ENCODE measurements around the gene TPPP.
A peak's percentile ranks its signal among the peaks of the same experiment; 100 is the strongest.

The TPPP gene

DNA sequence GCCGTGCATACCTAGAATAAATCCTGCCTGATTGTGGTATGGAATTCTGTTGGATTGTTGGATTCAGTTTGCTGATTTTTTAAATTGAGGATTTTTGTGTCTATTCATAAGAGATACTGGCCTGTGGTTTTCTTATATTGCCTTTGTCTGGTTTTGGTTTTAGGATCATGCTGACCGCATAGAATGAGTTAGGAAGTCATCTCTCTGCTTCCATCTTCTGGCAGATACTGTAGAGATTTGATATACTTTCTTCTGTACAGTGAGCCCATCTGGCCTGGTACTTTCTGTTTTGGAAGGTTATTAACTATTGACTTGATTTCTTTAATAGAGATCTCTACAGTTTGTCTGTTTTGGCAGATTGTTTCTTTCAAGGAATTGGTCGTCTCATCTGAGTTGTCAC, 66.3 kb downstream of the TPPP start:
- no peak for DNase-seq (ENCODE audit: low read depth in 1 of 2, low spot score in 1 of 2)

DNA sequence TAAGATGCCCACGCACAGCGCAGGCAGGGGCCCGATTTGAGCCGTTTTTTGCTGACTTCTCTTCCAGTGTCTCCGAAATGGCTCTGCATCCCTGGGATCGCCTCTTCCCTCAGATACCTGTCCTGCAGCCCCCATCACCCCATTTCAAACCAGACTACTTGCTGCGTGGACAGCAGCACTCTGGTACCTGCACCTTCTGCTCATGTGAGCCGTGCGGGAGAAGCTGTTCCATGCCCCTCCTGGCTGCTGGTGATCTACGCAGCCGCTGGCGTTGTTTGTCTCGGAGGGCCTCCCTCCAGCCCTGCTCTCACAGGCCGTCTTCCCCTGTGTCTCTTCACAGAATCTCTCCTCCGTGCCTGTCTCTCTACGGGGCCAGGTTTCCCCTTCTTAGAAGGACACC, 67.6 kb downstream of the TPPP start:
- no peak for DNase-seq (ENCODE audit: low read depth in 1 of 2, low spot score in 1 of 2)

DNA sequence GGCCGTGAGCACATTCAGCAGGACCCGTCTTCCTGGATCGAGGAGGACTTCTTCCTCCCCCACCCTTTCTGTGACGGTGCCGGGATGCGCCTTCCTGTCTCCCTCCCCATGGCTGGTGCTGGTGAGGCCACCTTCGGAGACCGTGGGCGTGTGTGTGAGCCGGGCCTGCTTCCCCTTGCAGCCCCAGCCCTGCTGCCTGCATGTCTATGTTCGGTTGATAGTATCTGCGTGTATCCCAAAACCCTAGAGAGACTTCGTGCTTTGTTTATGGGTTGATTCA, 68.3 kb downstream of the TPPP start:
- no peak for DNase-seq (ENCODE audit: low read depth in 1 of 2, low spot score in 1 of 2)

DNA sequence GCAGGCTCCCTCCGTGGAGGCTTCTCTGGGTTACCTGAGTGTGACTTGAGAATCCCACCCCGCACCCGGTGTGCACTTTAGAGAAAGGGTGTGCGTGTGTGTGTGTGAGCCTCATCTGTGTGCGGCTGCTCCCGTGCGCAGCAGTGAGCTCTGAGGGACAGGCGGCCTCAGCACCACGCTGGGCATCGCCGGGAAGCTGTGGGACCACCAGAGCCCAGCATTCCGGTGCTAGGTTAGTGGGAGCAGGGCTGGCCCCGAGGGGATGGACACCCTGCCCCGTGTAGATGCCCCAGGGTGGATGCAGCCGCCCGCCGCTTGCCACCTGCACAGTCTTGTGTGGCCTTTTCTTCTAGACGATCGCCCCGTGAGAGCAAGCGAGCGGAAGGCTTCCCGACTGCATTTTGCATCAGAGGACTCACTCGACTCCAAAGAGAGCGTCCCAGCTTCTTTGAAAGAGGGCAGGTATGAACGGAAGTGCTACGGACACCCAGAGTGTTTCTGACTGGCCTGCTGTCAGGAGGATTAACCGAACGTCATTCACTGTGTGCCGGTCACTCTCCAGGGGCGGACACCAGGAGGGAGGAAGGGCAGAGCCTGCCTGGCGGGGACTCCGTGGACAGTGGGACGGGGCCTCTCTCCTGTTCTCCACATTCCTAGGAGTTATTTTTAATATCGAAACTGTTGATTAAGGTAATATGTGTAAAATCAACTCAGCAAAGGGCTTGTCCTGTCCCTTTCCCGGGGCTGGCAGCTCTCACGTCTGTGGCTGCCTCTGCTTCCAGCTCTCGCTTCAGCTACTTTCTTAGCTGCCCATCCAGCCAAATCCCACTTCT, 68.8 kb downstream of the TPPP start:
- no peak for DNase-seq (ENCODE audit: low read depth in 1 of 2, low spot score in 1 of 2)

DNA sequence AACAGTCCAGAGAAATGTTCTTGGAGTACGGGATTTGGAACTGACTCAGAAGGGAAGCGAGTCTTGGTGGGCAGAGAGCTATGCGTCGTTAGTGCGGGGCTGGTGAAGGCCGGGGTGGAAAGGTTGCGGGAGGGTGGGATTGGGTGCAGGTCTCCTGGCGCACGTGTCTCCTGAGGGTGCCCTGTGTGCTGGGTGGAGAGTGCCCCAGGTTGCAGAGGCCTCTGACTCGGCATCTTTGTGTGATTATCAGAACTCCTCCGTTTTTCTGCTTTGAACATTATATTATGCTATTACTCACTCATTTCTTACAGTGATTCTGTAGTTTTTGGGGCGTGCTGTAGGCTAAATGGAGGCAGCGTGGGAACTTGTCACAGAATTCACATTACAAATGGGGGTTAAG, 69.6 kb downstream of the TPPP start:
- no peak for DNase-seq (ENCODE audit: low read depth in 1 of 2, low spot score in 1 of 2)

DNA sequence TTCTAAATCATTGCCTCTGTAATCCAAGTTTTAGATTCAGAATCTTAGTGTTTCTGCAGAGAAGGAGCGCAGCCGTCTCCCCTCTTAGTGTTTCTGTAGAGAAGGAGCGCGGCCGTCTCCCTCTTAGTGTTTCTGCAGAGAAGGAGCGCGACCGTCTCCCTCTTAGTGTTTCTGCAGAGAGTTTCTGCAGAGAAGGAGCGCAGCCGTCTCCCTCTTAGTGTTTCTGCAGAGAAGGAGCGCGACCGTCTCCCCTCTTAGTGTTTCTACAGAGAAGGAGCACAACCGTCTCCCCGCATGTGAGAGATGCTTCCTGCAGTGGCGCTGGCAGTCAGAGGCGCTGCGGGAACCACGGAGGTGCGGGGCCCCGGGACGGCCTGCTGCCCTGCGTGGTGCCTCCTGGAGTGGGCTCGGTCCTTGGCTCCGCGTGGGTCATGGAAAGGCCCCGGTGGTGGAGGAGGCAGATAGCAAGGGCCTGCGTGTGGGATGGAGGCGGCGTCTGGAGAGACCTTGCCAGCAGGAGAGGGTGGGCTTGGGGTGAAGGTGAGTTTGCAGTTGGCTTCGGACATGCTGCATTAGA, 70.1 kb downstream of the TPPP start:
- no peak for DNase-seq (ENCODE audit: low read depth in 1 of 2, low spot score in 1 of 2)

DNA sequence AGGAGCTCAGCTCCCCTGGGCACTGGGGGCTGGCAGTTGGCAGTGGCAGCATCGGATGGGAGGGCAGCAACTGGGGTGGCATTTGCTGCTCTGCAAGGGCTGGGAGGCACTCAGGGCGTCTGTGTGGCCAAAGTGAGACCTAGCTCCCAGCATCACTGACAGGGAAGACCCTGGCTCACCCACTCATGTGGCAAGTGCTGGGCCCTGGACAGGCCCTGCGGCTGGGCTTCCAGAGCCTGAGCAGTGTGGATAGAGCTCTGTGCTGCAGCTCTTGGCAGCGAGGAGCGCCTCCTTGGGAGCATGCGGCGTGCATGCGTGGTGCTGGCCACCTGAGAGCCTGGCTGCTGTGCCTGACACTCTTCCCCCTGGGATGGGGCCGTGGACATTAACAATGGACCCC, 70.8 kb downstream of the TPPP start:
- DNase-seq (ENCODE audit: low read depth in 1 of 2, low spot score in 1 of 2): no peak

DNA sequence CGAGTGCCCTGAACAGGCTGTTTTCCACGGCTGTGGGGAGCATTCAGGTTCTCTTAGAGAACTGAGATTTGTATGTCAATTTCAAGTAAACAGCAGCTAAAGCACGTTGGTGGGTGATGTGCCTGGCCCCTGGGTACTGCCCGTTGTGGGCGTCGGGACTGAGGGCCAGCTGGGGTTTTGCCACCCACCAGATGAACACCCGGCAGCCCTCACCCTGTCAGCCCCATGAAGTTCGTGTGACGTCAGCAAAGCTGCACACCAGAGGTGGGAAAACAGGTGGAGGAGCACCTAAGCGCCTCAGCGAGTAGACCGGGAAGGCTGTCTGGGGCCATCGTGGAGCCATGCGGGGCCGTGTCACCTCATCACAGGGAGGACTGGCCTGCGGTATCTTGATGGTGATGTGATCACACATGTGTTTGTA, 71.8 kb downstream of the TPPP start:
- DNase-seq (ENCODE audit: low read depth in 1 of 2, low spot score in 1 of 2): no peak

DNA sequence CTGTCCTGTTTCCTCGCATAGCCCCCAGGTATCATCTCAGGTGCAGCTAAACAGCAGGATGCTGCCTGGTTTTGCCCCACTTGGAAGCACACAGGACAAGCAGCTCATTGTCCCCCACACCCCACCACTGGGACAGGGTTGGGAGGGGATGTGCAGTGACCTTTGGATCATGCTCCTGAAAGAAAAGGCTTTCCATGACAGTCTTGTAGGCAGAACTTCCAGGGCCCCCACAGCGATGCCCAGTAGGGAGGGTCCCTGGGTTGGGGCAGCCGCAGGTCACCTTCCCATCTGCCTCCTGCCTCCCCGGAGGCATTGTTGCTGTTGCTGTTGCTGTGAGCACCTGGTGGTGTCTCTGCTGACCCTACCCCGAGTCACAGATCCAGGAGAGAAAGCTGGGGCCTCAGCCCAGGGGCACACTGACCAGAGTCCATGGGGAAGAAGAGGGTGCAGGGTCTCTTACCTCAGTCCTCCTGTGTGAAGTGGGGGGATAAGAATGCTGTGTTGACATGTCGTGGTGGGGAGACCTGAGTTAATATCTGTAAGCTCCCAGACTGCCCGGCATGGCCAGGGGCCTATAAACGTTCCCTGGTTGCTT, 72.5 kb downstream of the TPPP start:
- no peak for DNase-seq (ENCODE audit: low read depth in 1 of 2, low spot score in 1 of 2)

DNA sequence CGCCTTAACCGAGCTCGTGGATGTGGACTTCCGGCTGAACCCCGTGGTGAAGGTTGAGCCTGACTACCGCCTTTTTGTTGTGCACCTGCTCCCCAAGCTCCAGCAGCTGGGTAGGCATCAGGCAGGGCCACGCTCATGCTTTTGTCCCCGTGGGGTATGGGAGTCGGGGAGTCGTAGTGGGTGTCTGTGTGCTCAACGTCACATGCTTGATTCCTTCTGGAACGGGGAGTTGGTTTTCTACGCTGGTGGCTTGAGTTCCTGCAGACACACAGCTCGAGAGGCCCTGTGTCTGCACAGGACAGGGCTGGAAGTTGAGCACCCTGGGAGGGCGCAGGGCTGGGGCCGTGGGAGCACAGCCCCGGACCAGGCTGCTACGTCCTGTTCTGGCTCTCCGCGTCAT, 73.0 kb downstream of the TPPP start:
- no peak for DNase-seq (ENCODE audit: low read depth in 1 of 2, low spot score in 1 of 2)

DNA sequence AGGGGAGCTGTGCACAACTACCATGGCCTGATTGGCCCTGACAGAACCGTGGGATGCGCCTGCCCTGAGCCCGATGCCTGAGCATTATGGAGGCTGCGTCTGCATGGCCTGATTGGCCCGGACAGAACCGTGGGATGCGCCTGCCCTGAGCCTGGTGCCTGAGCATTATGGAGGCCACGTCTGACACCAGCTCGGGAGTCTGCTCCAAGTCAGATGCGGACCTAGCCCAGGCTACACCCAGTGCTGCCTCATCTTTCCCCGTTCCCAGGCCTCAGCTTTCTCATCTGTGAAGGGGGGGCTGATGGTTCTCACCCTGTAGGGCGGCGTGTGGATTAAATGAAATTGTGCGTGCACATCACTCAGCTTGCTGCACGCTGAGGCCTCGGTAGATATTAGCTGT, 73.7 kb downstream of the TPPP start:
- DNase-seq (ENCODE audit: low read depth in 1 of 2, low spot score in 1 of 2): no peak

DNA sequence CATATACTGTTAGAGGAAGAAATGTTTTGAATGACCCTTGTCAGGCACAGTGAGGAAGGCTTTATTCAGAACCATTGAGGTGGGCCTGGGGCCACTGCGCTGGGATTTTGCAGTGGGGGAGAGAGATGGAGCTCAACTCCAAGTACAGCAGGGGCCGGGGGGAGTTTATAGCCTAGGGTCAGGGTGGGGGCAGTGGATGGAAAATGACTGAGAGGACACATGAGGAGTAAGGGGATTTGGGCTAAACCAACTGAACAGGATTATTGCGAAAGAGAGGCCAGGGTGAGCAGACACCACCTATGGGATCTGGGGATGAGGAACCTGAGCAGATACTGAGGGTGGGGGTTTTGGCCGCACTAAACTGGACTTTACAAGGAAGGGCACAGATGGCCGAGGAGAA, 74.7 kb downstream of the TPPP start:
- no peak for DNase-seq (ENCODE audit: low read depth in 1 of 2, low spot score in 1 of 2)

DNA sequence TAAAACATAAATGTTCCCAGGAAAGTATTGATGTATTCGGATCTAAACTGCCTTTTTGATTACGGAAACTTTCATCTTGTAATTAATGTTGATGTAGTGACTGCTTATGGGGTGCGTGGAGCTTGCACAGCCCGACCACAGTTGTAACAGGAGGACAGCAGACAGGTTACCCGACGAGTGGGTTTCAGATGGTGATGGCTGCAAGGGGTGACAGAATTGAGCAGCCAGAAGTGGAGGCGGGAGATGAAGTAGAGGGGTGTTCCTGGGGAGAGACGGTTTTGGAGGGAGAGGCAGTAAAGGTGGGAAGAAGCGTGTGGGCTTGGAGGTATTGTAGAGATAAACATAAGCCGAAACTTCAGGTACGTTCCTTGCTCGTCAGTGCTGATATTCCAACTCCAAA, 75.3 kb downstream of the TPPP start:
- no peak for DNase-seq (ENCODE audit: low read depth in 1 of 2, low spot score in 1 of 2)

DNA sequence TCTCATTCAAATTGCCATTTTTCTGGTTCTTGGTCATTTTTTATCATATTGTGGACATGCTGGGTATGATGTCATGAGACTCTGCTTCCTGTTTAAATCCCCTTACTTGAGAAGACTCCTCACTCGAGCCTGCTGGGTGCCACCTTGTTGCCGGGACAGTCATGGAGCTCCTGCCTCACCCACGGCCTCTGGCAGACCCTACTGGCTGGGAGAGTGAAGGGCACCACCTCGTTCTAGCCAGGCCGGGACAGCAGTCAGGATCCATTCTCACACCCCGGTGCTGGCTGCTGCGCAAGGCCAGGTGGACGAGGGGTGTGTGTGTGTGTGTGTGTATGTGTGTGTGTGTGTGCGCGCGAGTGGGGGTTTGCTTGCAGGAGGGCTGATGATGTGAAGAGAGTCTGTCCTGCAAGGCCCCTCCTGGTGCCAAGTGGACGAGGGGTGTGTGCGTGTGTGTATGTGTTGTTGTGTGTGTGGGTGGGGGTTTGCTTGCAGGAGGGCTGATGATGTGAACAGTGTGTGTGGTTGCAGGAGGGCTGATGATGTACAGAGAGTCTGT, 76.6 kb downstream of the TPPP start:
- DNase-seq (ENCODE audit: low read depth in 1 of 2, low spot score in 1 of 2): no peak

DNA sequence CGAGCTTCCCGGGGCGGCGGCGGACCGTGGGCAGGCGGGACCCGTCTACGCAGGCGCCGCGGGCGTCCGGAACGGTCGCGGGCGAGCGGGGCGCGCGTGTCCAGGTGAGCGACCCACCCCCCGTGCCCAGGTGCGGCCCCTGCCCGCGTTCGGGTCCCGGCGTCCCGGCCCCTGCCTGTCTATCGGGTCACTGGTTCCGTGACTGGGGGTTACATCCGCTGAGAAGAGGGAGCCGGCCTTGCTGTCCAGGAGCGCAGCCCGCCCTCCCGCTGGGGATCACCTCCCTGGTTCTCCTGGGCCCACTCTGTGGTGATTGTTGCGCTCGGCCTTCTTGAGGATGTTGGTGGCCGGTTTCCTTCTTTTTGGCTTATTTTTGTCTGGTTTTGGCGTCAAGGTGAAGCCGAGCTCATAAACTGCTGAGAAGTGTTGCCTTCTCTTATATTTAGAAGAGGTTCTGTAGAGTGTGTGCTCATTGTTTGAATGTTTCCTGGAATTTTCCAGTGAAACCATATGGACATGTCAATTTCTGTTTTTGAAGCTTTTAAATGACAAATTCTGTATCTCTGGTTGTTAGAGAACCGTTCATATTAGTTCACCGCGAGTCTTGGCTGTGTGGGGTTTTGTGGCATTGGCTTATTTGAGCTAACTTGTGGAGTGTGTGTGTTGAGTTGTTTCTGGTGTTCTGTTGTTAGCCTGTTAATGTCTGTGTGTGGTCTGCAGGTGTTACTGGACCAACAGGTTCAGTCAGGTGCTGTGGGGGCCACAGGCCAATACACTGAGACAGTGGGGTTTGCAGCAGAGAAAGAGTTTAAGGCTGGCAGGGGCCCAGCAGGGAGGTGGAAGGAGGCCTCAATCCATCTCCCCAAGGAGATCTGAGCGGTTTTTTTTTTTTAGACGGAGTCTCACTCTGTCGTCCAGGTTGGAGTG, 80.4 kb downstream of the TPPP start:
- DNase-seq (ENCODE audit: low read depth in 1 of 2, low spot score in 1 of 2): peak in 1 of 2 donors; percentile 10

DNA sequence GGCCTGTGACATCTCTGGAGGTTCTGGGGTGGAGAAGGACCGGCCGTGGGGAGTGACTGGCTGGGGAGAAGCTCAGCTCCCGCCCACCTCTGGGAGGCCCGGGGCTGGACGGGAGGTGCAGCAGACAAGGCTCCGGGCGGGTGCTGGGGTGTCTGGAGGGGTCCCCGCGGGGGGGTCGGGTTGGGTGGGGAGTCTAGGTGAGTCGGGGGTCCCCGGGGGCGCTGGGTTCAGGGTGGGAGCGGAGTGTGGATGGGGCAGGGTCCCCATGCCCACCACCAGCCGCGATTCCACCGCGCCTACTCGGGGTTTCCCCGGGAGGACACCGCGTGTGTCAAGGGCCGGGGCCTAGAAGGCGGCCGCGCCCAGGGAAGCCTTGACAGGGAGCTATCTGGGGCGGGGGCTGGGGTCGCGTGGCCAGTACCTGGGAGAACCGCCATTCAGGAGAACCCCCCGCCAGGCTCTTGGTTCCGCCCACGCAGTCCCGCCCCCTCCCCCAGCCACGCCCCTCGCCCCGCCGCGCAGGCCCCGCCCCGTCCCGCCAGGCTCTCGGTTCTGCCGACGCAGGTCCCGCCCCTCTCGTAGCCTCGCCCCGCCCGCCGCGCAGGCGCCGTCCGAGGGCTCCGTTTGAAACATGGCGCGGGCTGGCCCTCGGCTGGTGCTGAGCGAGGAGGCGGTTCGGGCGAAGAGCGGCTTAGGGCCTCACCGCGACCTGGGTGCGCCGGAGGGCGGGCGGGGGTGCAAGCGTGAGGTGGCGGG, 81.2 kb downstream of the TPPP start, which contains the start of gene CEP72:
Gene CEP72 (plus strand): TSS at position 610 of the 756 bp plus-strand sequence. CDS start 22 bp downstream, at position 632.
- DNase-seq (ENCODE audit: low read depth in 1 of 2, low spot score in 1 of 2): peak; percentile 90 to 93

DNA sequence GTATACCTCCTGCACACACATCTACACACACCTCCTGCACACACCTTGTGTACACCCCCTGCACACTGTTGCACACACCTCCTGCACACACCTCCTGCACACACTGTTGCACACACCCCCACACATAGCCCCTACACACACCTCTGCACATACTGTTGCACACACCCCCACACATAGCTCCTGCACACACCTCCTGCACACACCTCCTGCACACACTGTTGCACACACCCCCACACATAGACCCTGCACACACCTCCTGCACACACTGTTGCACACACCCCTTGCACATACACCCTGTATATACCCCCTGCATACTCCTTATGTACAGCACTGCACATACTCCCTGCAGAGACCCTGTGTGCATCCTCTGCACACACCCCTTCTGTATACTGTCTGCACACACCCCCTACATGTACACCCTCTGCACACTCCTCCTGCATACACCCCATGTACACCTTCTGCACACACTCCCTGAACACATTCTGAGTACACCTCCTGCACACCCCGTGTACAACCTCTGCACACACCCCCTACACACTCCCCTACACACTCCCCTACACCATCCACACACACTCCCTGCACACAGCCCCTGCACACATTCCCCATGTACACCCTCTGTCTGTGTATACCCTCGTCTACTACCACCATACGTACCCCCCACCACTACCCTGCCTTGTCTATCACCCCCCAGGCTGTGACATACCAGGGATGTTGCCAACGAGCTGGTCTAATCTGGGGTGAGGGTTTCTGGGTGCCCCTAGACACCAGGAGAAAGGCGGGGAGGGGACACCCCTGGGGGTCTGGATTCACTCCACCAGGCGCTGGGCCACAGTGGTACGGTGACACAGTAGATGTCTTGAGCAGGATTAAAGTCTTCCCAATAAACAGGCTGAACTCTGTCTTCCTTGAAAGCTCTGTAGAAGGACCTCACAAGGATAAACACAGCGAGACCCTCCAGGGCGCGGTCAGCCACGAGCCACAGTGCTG, 82.1 kb downstream of the TPPP start:
- DNase-seq (ENCODE audit: low read depth in 1 of 2, low spot score in 1 of 2): no peak

DNA sequence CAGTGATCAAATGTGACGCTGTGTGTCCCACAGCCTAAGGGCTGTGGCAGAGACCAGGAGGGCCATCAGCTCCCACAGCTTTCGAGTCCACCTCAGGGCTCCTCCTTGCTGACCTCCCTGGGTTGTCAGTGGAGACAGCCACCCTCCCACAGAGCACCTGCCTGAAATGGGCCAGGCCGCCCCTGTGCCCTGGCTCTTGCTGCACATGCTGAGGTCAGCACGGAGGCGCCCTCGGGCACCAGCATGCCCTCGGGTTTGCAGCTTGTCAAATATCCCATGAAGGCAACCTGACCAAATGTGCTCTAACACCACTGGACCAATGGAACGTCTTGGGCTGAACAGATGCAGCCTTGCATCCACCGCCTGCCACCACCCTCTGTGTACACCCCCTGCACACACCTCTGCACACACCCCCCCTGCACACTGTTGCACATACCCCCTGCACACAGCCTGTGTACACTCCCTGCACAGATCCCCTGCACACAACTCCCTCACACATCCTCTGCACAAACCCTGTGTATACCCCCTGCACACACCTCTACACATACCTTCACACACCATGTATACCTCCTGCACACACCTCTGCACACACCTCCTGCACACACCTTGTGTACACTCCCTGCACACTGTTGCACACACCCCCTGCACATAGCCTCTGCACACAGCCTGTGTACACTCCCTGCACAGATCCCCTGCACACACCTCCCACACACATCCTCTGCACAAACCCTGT, 83.0 kb downstream of the TPPP start:
- DNase-seq (ENCODE audit: low read depth in 1 of 2, low spot score in 1 of 2): no peak

Data from stimulated activated CD4-positive, alpha-beta T cell treated with anti-CD3 and anti-CD28 coated beads, Interleukin-15, amount 100 ng/mL, for 1 hour (primary cell).